ENCODE measurements around the gene IL1A.
A peak's percentile ranks its signal among the peaks of the same experiment; 100 is the strongest.

The IL1A gene

GRCh38 chr2:112767693-112768330 is 16.5 kb downstream of the IL1A start:
- H3K4me1 Mint-ChIP-seq (ENCODE audit: low read depth): peaks cover 17% of the 10 kb centered on the region
- peak overlapping the region; percentile 10 for H3K27ac Mint-ChIP-seq
- no peaks in the 10 kb centered on the region for H3K36me3 Mint-ChIP-seq
- no peaks in the 10 kb centered on the region for H3K27me3 Mint-ChIP-seq
- peak overlapping the region; percentile 17 for H3K4me3 Mint-ChIP-seq
- H3K9me3 Mint-ChIP-seq (ENCODE audit: low read depth): no peaks in the 10 kb centered on the region

DNA sequence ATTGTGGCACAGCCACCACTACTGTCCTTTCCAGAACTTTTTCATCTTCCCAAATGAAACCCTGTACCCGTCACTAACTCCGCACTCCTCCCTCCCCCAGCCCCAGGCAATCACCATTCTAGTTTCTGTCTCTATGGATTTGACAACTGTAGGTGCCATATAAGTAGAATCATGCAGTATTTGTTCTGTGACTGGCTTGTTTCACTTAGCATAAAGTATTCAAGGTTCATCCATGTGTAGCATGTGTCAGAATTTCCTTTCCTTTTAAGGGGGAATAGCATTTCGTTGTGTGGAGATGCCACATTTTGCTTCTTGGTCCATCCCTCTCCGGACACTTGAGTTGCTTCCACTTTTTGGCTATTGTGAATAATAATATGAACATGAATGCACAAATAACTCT is 19.0 kb downstream of the IL1A start:
- no peak overlapping the region for H3K27ac Mint-ChIP-seq
- no peaks in the 10 kb centered on the region for H3K27me3 Mint-ChIP-seq
- no peaks in the 10 kb centered on the region for H3K36me3 Mint-ChIP-seq
- H3K4me1 Mint-ChIP-seq (ENCODE audit: low read depth): peaks cover 17% of the 10 kb centered on the region
- H3K4me3 Mint-ChIP-seq: peak overlapping the region; percentile 92
- no peaks in the 10 kb centered on the region for H3K9me3 Mint-ChIP-seq (ENCODE audit: low read depth)

DNA sequence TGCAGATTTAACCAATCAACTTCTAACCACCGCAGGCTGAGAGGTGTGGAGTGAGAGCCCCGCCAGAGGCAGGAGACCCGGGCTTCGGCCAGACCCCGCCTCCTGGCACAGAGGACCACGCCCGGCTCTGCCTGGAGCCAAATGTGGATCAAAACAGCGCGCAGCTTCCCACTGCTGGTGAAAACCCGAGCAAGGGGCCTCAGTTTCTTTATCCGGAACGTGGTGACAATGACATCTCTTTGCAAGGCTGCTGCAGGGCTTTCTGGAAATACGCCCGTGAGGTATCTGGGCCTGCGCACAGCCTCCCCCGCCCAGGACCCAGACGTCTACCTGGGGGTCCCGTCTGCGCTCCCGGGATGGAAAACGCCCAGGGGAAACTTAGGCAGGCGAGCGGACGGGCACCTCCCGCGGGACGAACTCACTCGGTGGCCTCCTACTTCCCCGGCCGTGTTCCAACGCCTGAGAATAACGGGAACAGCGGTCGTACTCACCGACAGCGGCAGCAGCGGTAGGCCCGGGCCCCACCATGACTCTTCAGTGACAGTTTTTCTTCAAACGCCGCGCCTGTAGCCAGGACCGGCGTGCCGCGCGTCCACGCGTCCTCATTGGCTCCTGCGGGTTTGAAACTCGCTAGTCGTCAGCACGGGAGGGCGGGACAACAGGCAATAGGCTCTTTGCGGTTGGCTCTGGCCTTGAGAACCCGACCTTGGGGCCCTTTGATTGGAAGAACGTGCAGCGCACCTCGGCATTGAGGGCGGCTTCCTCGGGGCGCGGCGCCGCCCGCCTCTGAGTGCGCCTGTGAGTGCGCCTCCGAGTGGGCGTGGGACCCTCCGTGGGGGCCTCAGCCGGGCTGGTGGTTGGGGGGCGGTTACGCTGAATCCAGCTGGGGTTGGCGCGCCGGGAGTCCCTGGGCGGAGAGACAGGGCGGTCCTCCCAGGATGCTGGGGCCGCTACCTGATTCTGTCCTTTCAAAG is 19.9 kb downstream of the IL1A start, which contains the start of gene CKAP2L:
CKAP2L (minus strand) TSS at position 539 of the 974 bp plus-strand sequence; CDS start at position 528, 11 bp downstream.
- no peaks in the 10 kb centered on the region for H3K27me3 Mint-ChIP-seq
- H3K9me3 Mint-ChIP-seq (ENCODE audit: low read depth): no peaks in the 10 kb centered on the region
- peaks cover 17% of the 10 kb centered on the region for H3K4me1 Mint-ChIP-seq (ENCODE audit: low read depth)
- H3K36me3 Mint-ChIP-seq: no peaks in the 10 kb centered on the region
- H3K4me3 Mint-ChIP-seq: peak within 1 kb of the TSS; percentile 92
- H3K27ac Mint-ChIP-seq: peak within 1 kb of the TSS; percentile 46

DNA sequence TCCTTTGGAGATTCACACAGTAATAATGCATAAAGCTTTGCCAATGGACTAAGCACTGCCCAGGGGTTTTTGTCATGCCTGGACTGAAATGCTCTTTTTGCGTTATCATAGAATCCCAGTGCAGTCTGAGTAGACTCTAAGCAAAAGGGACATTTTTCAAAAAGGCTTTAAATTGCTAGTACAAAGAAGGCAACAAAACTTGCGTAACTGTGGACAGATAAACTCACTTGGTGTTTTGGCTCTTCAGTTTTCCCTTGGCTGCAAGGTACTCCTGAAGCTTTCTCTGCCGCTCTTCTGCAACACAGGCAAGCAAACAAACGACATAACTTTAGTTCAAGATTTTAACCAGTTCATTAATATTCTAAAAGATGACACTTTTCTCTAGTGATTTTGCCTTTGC is 22.0 kb downstream of the IL1A start:
- peaks cover 2% of the 10 kb centered on the region for H3K36me3 Mint-ChIP-seq
- H3K4me1 Mint-ChIP-seq (ENCODE audit: low read depth): peaks cover 10% of the 10 kb centered on the region
- H3K27me3 Mint-ChIP-seq: no peaks in the 10 kb centered on the region
- H3K9me3 Mint-ChIP-seq (ENCODE audit: low read depth): no peaks in the 10 kb centered on the region
- no peak overlapping the region for H3K4me3 Mint-ChIP-seq
- H3K27ac Mint-ChIP-seq: no peak overlapping the region

DNA sequence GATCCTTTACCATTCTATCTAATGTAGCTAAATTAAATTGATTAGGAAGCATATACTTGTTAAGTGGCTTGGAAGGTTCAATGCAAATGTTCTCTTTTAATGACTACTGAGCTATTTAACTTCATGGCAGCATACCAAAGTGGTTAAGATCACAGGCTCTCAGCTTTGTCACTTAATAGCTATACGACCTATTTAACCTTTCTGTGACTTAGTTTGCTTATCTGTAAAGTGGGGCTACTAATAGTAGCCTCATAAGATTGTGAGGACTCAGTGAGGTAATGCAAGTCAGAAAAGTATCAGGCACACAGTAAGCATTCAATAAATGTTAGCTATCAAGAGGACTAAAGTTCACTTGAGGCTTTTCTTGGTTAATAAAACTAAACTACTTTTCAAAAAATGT is 24.1 kb downstream of the IL1A start:
- Mint-ChIP-seq H3K4me1 (ENCODE audit: low read depth) (peaks cover 6% of the 10 kb centered on the region), H3K9me3 (ENCODE audit: low read depth) (no peaks in the 10 kb centered on the region), H3K4me3 (no peak overlapping the region), H3K27ac (no peak overlapping the region), H3K27me3 (no peaks in the 10 kb centered on the region), H3K36me3 (peaks cover 2% of the 10 kb centered on the region)

- Mint-ChIP-seq H3K36me3 (peaks cover 2% of the 10 kb centered on the region), H3K27me3 (no peaks in the 10 kb centered on the region), H3K4me3 (no peak overlapping the region), H3K4me1 (ENCODE audit: low read depth) (peaks cover 2% of the 10 kb centered on the region), H3K9me3 (ENCODE audit: low read depth) (no peaks in the 10 kb centered on the region), H3K27ac (no peak overlapping the region)
Observed at GRCh38 chr2:112758711-112759110, 25.6 kb downstream of the IL1A start.

- Mint-ChIP-seq H3K27ac (no peak overlapping the region), H3K27me3 (no peaks in the 10 kb centered on the region), H3K4me3 (no peak overlapping the region), H3K4me1 (ENCODE audit: low read depth) (no peaks in the 10 kb centered on the region), H3K9me3 (ENCODE audit: low read depth) (no peaks in the 10 kb centered on the region), H3K36me3 (peaks cover 2% of the 10 kb centered on the region)
Observed at GRCh38 chr2:112757265-112757664, 27.0 kb downstream of the IL1A start.

DNA sequence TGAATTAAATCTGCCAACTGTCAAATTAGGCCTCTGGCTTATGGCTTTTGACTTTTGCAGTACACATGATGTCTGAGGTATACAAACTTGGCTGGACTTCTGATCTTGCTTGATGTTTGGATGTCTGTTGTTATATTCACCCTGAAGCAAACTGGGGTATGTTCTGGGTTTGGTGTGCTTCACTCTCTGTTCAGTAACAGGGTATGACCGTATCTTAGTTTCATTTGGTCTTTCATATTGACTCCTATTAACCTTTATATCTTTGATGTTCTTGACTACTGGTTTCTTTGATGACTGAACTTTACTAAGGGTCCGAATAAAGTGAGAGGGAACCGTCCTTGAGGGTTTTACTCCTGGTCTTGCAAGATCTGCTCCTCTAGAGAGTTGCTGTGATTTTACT is 28.1 kb downstream of the IL1A start:
- Mint-ChIP-seq H3K36me3 (peaks cover 2% of the 10 kb centered on the region), H3K4me1 (ENCODE audit: low read depth) (no peaks in the 10 kb centered on the region), H3K27me3 (no peaks in the 10 kb centered on the region), H3K9me3 (ENCODE audit: low read depth) (no peaks in the 10 kb centered on the region), H3K27ac (no peak overlapping the region), H3K4me3 (no peak overlapping the region)

DNA sequence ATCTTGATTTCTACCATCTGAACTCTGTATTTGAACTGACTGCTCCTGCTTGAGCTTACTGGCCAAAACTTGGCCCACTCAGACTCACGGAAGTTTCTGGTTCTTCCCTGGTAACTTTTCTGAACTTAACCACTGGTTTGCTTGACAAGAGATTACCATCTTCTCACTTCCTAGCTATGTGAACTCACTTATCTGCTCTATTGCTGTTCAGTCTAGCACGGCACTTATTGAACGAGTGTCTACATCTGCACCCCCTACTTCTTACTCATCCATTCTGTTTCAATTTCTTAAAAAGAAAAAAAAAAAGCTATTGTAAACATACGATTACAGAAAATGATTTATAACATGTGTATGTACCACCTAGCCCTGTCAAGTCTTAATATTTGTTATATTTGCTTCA is 28.8 kb downstream of the IL1A start:
- H3K4me1 Mint-ChIP-seq (ENCODE audit: low read depth): peaks cover 1% of the 10 kb centered on the region

GRCh38 chr2:112754564-112754963 is 29.7 kb downstream of the IL1A start:
- H3K36me3 Mint-ChIP-seq: peaks cover 2% of the 10 kb centered on the region
- no peak overlapping the region for H3K4me3 Mint-ChIP-seq
- H3K9me3 Mint-ChIP-seq (ENCODE audit: low read depth): no peaks in the 10 kb centered on the region
- peaks cover 8% of the 10 kb centered on the region for H3K4me1 Mint-ChIP-seq (ENCODE audit: low read depth)
- no peaks in the 10 kb centered on the region for H3K27me3 Mint-ChIP-seq
- H3K27ac Mint-ChIP-seq: no peak overlapping the region

More for the DNA sequence above, 28.8 kb downstream of the IL1A start:
- Mint-ChIP-seq H3K9me3 (ENCODE audit: low read depth) (no peaks in the 10 kb centered on the region), H3K36me3 (peaks cover 2% of the 10 kb centered on the region), H3K4me3 (no peak overlapping the region), H3K27me3 (no peaks in the 10 kb centered on the region), H3K27ac (no peak overlapping the region)

DNA sequence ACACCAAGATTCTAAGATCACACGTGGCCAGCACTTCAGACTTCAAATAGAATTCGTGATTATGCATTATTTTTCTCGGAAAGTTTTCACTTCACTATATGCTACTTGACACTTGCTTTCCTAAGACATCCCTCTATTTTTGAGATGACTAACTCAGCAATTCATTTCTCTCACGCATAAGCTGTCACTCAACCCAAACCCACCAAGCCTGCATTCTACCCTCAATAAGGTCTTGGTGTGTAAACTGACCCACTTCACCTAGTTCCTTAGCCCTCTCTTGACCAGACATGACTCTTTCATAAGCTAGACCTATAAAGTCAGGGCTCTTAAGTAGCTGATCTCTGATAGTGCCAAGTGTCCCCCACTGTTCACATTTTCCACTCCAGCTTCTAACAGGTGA is 31.6 kb downstream of the IL1A start:
- Mint-ChIP-seq H3K27ac (no peak overlapping the region), H3K9me3 (ENCODE audit: low read depth) (no peaks in the 10 kb centered on the region), H3K4me3 (no peak overlapping the region), H3K36me3 (no peaks in the 10 kb centered on the region), H3K4me1 (ENCODE audit: low read depth) (peaks cover 8% of the 10 kb centered on the region), H3K27me3 (no peaks in the 10 kb centered on the region)

DNA sequence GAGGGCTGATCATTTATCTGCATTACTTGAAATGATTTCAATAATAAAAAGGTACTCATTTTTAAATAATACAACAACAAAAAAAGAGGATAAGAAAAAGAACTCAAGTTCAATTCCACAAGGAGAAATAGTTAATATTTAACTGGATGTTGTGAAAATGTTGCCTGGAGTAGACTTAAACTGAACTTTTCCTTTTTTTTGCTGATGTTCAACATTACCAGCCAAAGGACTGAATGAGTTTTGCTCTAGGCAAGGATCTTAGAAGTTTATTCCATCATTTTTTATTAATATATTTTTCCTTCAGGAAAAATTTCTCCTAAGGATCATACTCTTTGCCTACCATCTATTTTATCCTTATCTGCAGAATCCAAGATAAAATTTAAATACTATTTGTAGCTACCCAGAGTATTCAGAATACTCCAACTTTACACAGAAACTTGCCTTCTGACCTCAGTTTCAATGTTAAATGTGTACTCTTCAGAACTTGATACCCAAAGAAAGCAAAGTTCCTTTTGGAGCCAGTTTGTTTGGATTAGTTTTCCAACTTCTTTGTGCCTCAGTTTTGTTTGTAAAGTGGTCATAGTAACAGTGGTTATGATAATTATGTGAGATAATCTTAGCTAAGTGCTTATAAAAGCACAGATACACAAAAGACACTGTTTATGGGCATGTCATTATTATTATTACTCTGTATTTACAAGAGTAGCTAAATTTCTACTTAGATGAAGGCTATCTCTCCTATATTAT is 32.7 kb downstream of the IL1A start:
- no peak overlapping the region for H3K4me3 Mint-ChIP-seq
- no peak overlapping the region for H3K27ac Mint-ChIP-seq
- peaks cover 8% of the 10 kb centered on the region for H3K4me1 Mint-ChIP-seq (ENCODE audit: low read depth)
- no peaks in the 10 kb centered on the region for H3K9me3 Mint-ChIP-seq (ENCODE audit: low read depth)
- no peaks in the 10 kb centered on the region for H3K36me3 Mint-ChIP-seq
- H3K27me3 Mint-ChIP-seq: no peaks in the 10 kb centered on the region

GRCh38 chr2:112750560-112750843 is 33.8 kb downstream of the IL1A start:
- no peak overlapping the region for H3K4me3 Mint-ChIP-seq
- no peaks in the 10 kb centered on the region for H3K27me3 Mint-ChIP-seq
- no peaks in the 10 kb centered on the region for H3K36me3 Mint-ChIP-seq
- no peaks in the 10 kb centered on the region for H3K9me3 Mint-ChIP-seq (ENCODE audit: low read depth)
- H3K27ac Mint-ChIP-seq: no peak overlapping the region
- peaks cover 8% of the 10 kb centered on the region for H3K4me1 Mint-ChIP-seq (ENCODE audit: low read depth)

DNA sequence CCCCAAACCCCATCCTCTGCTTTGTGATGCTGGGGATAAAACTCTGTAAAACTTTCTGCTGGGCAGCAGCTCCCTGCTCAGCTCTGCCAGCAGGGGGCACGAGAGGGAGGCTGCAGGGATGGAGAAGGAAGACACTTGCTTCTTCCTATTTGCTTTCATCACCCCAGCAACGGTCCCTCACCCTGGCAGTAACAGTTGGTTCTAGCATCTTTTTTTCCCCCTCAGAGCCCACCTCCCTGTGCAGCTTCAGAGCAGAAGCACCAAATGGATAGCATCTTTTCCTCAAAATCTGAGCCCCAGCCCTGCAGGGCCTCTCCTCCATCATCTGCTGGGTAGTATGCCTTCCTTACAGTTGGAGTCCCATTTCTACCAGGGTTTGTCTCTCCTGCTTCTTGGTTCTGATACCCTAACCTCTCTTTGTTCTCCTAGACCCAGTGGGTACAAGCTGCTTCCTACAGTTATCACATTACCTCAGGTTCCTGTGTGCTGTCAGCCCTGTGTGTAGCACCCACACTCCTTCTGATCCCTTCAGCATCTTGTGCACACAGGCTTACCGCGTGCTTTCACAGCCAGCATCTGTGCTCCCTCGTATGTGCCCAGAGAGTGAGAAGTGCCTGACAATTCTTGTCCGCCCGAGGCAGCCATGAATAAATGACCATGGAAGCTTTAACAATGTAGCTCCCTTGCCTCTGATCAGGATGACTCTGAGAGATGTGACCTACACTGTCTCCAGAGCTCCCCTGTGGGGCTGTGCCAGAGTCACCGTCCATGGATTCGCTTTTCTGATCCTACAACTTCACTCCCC is 34.3 kb downstream of the IL1A start:
- peaks cover 8% of the 10 kb centered on the region for H3K4me1 Mint-ChIP-seq (ENCODE audit: low read depth)
- H3K36me3 Mint-ChIP-seq: no peaks in the 10 kb centered on the region
- H3K9me3 Mint-ChIP-seq (ENCODE audit: low read depth): no peaks in the 10 kb centered on the region
- H3K27me3 Mint-ChIP-seq: no peaks in the 10 kb centered on the region
- H3K4me3 Mint-ChIP-seq: no peak overlapping the region
- H3K27ac Mint-ChIP-seq: peak overlapping the region; percentile 11

Data from activated naive CD8-positive, alpha-beta T cell (primary cell).